Fibroblast of lung (primary cell): ENCODE measurements around the gene RIPK4. TPM values are rescaled to one million over a fixed set of nuclear protein-coding genes. Genes with fewer than 3 reads are reported as not detected.
A peak's percentile ranks its signal among the peaks of the same experiment; 100 is the strongest.

Experiments
- DNase-seq, 2 donors: peaks; one replicate each; pipeline versions ENCODE4 v3.0.0 to v3.0.0-alpha.2; 2010; ENCODE audit warnings: low read depth in 2 of 2
- H2AFZ ChIP-seq: 2 replicates; pipeline ENCODE4 v1.5.1; 2012; ENCODE audit warnings: low read length, control low read depth, inconsistent platforms
- H3K27ac ChIP-seq: 2 replicates; pipeline ENCODE4 v1.5.1; 2011; ENCODE audit warnings: low read length, control low read depth; ENCODE audit not compliant: insufficient read depth
- H3K27me3 ChIP-seq: 2 replicates; pipeline ENCODE4 v1.5.1; 2011; ENCODE audit warnings: mild to moderate bottlenecking, low read length; ENCODE audit not compliant: control insufficient read depth, insufficient read depth
- H3K36me3 ChIP-seq: 2 replicates; pipeline ENCODE4 v1.5.1; 2011; ENCODE audit warnings: low read length; ENCODE audit not compliant: control insufficient read depth, insufficient read depth
- H3K4me1 ChIP-seq: 2 replicates; pipeline ENCODE4 v1.5.1; 2011; ENCODE audit warnings: low read length; ENCODE audit not compliant: control insufficient read depth, insufficient read depth; ENCODE audit errors: extremely low read depth
- H3K4me2 ChIP-seq: 2 replicates; pipeline ENCODE4 v1.5.1; 2011; ENCODE audit warnings: low read length, control low read depth; ENCODE audit not compliant: insufficient read depth; ENCODE audit errors: extremely low read depth
- H3K4me3 ChIP-seq, 4 experiments: fragments of 200-600 bp in 1 of 4; sonication (generic) in 1 of 4; replicated peaks in 1 of 4; 2 replicates each; pipeline ENCODE4 v1.5.1; 2011 to 2016; ENCODE audit warnings: low read length in 4 of 4, low read depth in 3 of 4, mild to moderate bottlenecking in 3 of 4, control low read depth in 2 of 4, inconsistent platforms in 1 of 4, mixed read lengths in 1 of 4; ENCODE audit not compliant: insufficient read depth in 1 of 4; ENCODE audit errors: control extremely low read depth in 1 of 4
- H3K79me2 ChIP-seq: 2 replicates; pipeline ENCODE4 v1.5.1; 2012; ENCODE audit warnings: mild to moderate bottlenecking, low read length, inconsistent platforms; ENCODE audit not compliant: control insufficient read depth, insufficient read depth
- H3K9ac ChIP-seq: 2 replicates; pipeline ENCODE4 v1.5.1; 2011; ENCODE audit warnings: mild to moderate bottlenecking, low read length, control low read depth; ENCODE audit not compliant: insufficient read depth
- H3K9me3 ChIP-seq: 2 replicates; pipeline ENCODE4 v1.5.1; 2012; ENCODE audit warnings: low read depth, low read length; ENCODE audit not compliant: control insufficient read depth, insufficient read depth
- H4K20me1 ChIP-seq: 2 replicates; pipeline ENCODE4 v1.5.1; 2011; ENCODE audit warnings: low read length; ENCODE audit not compliant: control insufficient read depth, insufficient read depth; ENCODE audit errors: extremely low read depth
- EZH2 ChIP-seq: IDR thresholded peaks from 2 replicates; pipeline ENCODE4 v1.5.1; 2012; ENCODE audit warnings: low read length, control low read depth, mild to moderate bottlenecking; ENCODE audit errors: missing control alignments
- polyA plus RNA-seq, 2 donors: library from polyadenylated mRNA; depleted of rRNA in 1 of 2; stranded (reverse) in 1 of 2; unstranded in 1 of 2; fragments of >200 nt; gene quantifications; 2 replicates each; pipeline ENCODE4 v1.2.1, GENCODE V29; 2011 to 2012; ENCODE audit warnings: missing spikeins in 1 of 2
- total RNA-seq: library from RNA; depleted of rRNA; stranded (reverse); fragments of >200 nt; gene quantifications from 2 replicates; pipeline ENCODE4 v1.2.1, GENCODE V29; 2014
- TF ChIP-seq, protein P1 (sequence below), 2 donors: IDR thresholded peaks in 1 of 2; conservative IDR thresholded peaks in 1 of 2; 1 replicate in 1 of 2; 2 replicates in 1 of 2; pipeline ENCODE4 v1.5.1; 2011 to 2012; ENCODE audit warnings: low read length in 2 of 2, control low read depth in 1 of 2, inconsistent platforms in 1 of 2, low read depth in 1 of 2, mild to moderate bottlenecking in 1 of 2

RIPK4 gene
- total and polyA plus RNA-seq, 2 donors (not counting 1 experiment from before 2014, with no cell fraction given) = under 0.01 TPM; not detected in 1

GRCh38 chr21:41753006-41753898, 13.6 kb downstream of the RIPK4 start:
- H3K4me1 ChIP-seq = peaks cover 11% of the 10 kb centered on the region
- H3K27ac ChIP-seq = no peak overlapping the region
- no peaks in the 10 kb centered on the region for H3K9me3 ChIP-seq
- TF ChIP-seq, protein P1, sequence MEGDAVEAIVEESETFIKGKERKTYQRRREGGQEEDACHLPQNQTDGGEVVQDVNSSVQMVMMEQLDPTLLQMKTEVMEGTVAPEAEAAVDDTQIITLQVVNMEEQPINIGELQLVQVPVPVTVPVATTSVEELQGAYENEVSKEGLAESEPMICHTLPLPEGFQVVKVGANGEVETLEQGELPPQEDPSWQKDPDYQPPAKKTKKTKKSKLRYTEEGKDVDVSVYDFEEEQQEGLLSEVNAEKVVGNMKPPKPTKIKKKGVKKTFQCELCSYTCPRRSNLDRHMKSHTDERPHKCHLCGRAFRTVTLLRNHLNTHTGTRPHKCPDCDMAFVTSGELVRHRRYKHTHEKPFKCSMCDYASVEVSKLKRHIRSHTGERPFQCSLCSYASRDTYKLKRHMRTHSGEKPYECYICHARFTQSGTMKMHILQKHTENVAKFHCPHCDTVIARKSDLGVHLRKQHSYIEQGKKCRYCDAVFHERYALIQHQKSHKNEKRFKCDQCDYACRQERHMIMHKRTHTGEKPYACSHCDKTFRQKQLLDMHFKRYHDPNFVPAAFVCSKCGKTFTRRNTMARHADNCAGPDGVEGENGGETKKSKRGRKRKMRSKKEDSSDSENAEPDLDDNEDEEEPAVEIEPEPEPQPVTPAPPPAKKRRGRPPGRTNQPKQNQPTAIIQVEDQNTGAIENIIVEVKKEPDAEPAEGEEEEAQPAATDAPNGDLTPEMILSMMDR (conservative IDR thresholded peaks at IDR 0.05 in 1 of 2, IDR thresholded peaks at IDR 0.05 in 1 of 2; ENCODE audit: low read depth in 1 of 2, low read length in 2 of 2) = no peak
- no peak for TF ChIP-seq EZH2
- H2AFZ ChIP-seq = no peak overlapping the region
- H3K4me3 ChIP-seq = no peak overlapping the region
- no peaks in the 10 kb centered on the region for H3K79me2 ChIP-seq
- H3K36me3 ChIP-seq = no peaks in the 10 kb centered on the region
- H3K27me3 ChIP-seq = no peaks in the 10 kb centered on the region
- no peak overlapping the region for H3K9ac ChIP-seq
- no peak overlapping the region for H3K4me2 ChIP-seq
- DNase-seq = no peak
- no peaks in the 10 kb centered on the region for H4K20me1 ChIP-seq

GRCh38 chr21:41752231-41752681, 14.6 kb downstream of the RIPK4 start:
- H3K4me1 ChIP-seq = peaks cover 11% of the 10 kb centered on the region
- no peaks in the 10 kb centered on the region for H4K20me1 ChIP-seq
- no peak overlapping the region for H3K9ac ChIP-seq
- H3K27me3 ChIP-seq = no peaks in the 10 kb centered on the region
- H3K36me3 ChIP-seq = no peaks in the 10 kb centered on the region
- TF ChIP-seq, protein P1 (conservative IDR thresholded peaks at IDR 0.05 in 1 of 2, IDR thresholded peaks at IDR 0.05 in 1 of 2; ENCODE audit: low read depth in 1 of 2, low read length in 2 of 2) = no peak
- TF ChIP-seq EZH2 = no peak
- no peaks in the 10 kb centered on the region for H3K9me3 ChIP-seq
- H3K4me2 ChIP-seq = peak overlapping the region; percentile 38
- no peak overlapping the region for H3K4me3 ChIP-seq
- H3K79me2 ChIP-seq = no peaks in the 10 kb centered on the region
- DNase-seq = peak; percentile 49 to 74
- peak overlapping the region; percentile 39 for H3K27ac ChIP-seq
- H2AFZ ChIP-seq = no peak overlapping the region

DNA sequence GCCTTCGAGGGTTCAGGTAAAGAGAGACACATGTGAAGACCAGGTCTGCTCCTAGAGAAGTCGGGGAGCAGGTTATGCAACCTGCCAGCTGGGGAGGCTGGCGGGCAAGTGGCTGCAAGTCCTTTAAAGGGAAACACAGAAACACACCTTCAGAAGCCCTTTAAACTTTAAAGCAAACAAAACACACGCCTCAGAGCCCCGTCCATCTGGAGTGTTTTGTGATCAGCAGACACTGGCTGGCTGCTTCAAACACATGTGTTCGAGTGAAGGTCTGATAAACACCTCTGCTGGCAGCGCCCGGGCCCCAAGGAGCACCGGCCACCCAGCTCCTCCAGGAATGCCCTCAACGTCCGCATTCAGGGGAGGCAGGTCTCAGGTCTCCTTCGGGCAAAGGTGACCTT, 15.2 kb downstream of the RIPK4 start:
- Histone ChIP-seq H3K9ac (no peak overlapping the region), H3K4me1 (peaks cover 11% of the 10 kb centered on the region), H3K27ac (peak overlapping the region; percentile 39), H3K4me2 (peak overlapping the region; percentile 38), H3K36me3 (no peaks in the 10 kb centered on the region), H4K20me1 (no peaks in the 10 kb centered on the region), H2AFZ (no peak overlapping the region), H3K4me3 (no peak overlapping the region), H3K79me2 (no peaks in the 10 kb centered on the region), H3K27me3 (no peaks in the 10 kb centered on the region), H3K9me3 (no peaks in the 10 kb centered on the region)
- TF ChIP-seq, protein P1 (conservative IDR thresholded peaks at IDR 0.05 in 1 of 2, IDR thresholded peaks at IDR 0.05 in 1 of 2; ENCODE audit: low read depth in 1 of 2, low read length in 2 of 2) = no peak
- TF ChIP-seq EZH2 = no peak
- DNase-seq = no peak
